ENCODE results near the gene SYNGR3. TPM values are rescaled to one million over a fixed set of nuclear protein-coding genes. Genes with fewer than 3 reads are reported as not detected.
A peak's percentile ranks its signal among the peaks of the same experiment; 100 is the strongest.

Gene SYNGR3
- total and polyA plus RNA-seq, 2 of the 13 experiments (the other 11 are each of a cell fraction or from before 2014, with no cell fraction given) = 0.97 to 5.7 TPM

DNA sequence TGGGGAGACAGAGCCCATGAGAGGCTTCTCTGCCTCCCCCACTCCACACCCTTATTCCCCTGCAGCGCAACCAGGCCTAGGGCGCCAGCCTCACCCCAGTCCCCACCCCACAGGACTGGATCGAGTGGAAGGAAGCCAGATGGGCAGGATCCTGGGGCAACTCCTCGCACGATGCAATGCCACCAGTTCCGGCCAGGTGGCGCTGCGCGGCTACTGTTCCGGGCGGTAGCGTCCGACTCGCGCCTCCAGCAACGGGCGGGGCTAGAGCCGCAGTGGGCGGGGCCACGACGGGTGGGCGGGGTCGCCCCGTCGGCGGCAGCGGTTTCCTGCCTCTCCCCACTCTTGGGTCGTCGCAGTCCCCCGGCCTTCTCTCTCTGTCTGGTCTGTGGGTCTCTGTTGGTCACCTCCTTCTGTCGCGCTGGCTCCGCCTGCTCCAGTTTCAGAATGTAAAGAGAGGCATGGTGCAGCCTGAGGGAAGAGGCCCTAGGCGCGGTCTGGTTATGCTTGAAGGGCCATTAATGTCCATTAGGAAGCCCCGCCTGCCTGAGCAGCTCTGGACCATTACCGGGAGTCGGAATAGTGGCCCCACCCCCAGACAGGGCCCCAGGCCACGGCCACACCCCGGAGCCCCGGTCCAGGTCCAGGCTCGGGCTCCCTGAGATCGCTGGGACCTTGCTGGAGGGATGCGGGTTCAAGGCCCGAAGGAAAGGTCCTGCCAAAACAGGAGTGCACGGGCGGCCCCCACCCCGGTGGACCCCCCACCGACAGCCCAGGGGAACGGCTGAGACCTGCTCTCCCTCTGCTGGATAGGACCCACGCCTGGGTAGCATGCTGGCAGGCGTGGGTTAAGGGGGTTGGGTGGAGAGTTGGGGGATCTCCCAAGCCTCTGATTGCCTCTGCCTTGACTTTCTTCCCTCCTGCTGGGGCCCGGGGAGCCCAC is 33.6 kb downstream of the SYNGR3 start (continued):
- TF ChIP-seq, protein P1, sequence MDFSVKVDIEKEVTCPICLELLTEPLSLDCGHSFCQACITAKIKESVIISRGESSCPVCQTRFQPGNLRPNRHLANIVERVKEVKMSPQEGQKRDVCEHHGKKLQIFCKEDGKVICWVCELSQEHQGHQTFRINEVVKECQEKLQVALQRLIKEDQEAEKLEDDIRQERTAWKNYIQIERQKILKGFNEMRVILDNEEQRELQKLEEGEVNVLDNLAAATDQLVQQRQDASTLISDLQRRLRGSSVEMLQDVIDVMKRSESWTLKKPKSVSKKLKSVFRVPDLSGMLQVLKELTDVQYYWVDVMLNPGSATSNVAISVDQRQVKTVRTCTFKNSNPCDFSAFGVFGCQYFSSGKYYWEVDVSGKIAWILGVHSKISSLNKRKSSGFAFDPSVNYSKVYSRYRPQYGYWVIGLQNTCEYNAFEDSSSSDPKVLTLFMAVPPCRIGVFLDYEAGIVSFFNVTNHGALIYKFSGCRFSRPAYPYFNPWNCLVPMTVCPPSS (IDR thresholded peaks at IDR 0.05) = no peak
- peak; percentile 56; the same call in 1 of the 2 replicates for TF ChIP-seq ZBTB7B (CRISPR knock-in tag; IDR thresholded peaks at IDR 0.05)
- TF ChIP-seq NPAS2 (CRISPR knock-in tag; IDR thresholded peaks at IDR 0.05; ENCODE audit: borderline replicate concordance) = no peak
- TF ChIP-seq SIX4 (CRISPR knock-in tag; IDR thresholded peaks at IDR 0.05) = no peak
- TF ChIP-seq PPARG (CRISPR knock-in tag; conservative IDR thresholded peaks at IDR 0.05) = 0 out of 2 replicates have a peak, but pooled peaks have one; percentile 20
- TF ChIP-seq ZNF777 (CRISPR knock-in tag; IDR thresholded peaks at IDR 0.05) = peak; percentile 84
- TF ChIP-seq SIX1 (CRISPR knock-in tag; IDR thresholded peaks at IDR 0.05; ENCODE audit: borderline replicate concordance) = no peak
- TF ChIP-seq, protein P2, sequence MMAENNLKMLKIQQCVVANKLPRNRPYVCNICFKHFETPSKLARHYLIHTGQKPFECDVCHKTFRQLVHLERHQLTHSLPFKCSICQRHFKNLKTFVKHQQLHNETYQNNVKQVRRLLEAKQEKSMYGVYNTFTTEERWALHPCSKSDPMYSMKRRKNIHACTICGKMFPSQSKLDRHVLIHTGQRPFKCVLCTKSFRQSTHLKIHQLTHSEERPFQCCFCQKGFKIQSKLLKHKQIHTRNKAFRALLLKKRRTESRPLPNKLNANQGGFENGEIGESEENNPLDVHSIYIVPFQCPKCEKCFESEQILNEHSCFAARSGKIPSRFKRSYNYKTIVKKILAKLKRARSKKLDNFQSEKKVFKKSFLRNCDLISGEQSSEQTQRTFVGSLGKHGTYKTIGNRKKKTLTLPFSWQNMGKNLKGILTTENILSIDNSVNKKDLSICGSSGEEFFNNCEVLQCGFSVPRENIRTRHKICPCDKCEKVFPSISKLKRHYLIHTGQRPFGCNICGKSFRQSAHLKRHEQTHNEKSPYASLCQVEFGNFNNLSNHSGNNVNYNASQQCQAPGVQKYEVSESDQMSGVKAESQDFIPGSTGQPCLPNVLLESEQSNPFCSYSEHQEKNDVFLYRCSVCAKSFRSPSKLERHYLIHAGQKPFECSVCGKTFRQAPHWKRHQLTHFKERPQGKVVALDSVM (CRISPR knock-in tag; IDR thresholded peaks at IDR 0.05) = peak; percentile 36; the same call in 1 of the 2 replicates
- TF ChIP-seq, protein P3, sequence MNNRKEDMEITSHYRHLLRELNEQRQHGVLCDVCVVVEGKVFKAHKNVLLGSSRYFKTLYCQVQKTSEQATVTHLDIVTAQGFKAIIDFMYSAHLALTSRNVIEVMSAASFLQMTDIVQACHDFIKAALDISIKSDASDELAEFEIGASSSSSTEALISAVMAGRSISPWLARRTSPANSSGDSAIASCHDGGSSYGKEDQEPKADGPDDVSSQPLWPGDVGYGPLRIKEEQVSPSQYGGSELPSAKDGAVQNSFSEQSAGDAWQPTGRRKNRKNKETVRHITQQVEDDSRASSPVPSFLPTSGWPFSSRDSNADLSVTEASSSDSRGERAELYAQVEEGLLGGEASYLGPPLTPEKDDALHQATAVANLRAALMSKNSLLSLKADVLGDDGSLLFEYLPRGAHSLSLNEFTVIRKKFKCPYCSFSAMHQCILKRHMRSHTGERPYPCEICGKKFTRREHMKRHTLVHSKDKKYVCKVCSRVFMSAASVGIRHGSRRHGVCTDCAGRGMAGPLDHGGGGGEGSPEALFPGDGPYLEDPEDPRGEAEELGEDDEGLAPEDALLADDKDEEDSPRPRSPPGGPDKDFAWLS (CRISPR knock-in tag; IDR thresholded peaks at IDR 0.05; ENCODE audit: borderline replicate concordance) = no peak
- TF ChIP-seq, protein P4, sequence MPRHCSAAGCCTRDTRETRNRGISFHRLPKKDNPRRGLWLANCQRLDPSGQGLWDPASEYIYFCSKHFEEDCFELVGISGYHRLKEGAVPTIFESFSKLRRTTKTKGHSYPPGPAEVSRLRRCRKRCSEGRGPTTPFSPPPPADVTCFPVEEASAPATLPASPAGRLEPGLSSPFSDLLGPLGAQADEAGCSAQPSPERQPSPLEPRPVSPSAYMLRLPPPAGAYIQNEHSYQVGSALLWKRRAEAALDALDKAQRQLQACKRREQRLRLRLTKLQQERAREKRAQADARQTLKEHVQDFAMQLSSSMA (CRISPR knock-in tag; IDR thresholded peaks at IDR 0.05) = no peak
- TF ChIP-seq, protein P5, sequence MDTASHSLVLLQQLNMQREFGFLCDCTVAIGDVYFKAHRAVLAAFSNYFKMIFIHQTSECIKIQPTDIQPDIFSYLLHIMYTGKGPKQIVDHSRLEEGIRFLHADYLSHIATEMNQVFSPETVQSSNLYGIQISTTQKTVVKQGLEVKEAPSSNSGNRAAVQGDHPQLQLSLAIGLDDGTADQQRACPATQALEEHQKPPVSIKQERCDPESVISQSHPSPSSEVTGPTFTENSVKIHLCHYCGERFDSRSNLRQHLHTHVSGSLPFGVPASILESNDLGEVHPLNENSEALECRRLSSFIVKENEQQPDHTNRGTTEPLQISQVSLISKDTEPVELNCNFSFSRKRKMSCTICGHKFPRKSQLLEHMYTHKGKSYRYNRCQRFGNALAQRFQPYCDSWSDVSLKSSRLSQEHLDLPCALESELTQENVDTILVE (CRISPR knock-in tag; IDR thresholded peaks at IDR 0.05) = no peak
- no peak for TF ChIP-seq CHCHD3 (CRISPR knock-in tag; IDR thresholded peaks at IDR 0.05)
- TF ChIP-seq, protein P6, sequence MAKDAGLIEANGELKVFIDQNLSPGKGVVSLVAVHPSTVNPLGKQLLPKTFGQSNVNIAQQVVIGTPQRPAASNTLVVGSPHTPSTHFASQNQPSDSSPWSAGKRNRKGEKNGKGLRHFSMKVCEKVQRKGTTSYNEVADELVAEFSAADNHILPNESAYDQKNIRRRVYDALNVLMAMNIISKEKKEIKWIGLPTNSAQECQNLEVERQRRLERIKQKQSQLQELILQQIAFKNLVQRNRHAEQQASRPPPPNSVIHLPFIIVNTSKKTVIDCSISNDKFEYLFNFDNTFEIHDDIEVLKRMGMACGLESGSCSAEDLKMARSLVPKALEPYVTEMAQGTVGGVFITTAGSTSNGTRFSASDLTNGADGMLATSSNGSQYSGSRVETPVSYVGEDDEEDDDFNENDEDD (CRISPR knock-in tag; IDR thresholded peaks at IDR 0.05; ENCODE audit: borderline replicate concordance) = peak; percentile 60; the same call in 1 of the 2 replicates
- no peak for TF ChIP-seq ZNF556 (CRISPR knock-in tag; IDR thresholded peaks at IDR 0.05; ENCODE audit: borderline replicate concordance)
- no peak for TF ChIP-seq NR3C1 (CRISPR knock-in tag; IDR thresholded peaks at IDR 0.05)
- no peak for TF ChIP-seq TOE1 (CRISPR knock-in tag; IDR thresholded peaks at IDR 0.05)
- no peak for TF ChIP-seq ZNF720 (CRISPR knock-in tag; IDR thresholded peaks at IDR 0.05)
- TF ChIP-seq, protein P7, sequence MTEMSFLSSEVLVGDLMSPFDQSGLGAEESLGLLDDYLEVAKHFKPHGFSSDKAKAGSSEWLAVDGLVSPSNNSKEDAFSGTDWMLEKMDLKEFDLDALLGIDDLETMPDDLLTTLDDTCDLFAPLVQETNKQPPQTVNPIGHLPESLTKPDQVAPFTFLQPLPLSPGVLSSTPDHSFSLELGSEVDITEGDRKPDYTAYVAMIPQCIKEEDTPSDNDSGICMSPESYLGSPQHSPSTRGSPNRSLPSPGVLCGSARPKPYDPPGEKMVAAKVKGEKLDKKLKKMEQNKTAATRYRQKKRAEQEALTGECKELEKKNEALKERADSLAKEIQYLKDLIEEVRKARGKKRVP (CRISPR knock-in tag; IDR thresholded peaks at IDR 0.05) = no peak

Measured in HepG2 (cell line).